Kidney glomerular epithelial cell (primary cell): ENCODE results near the gene MRPL23.

Source experiments
- DNase-seq: peaks from one replicate; lab custom pipeline; 2025; lab: John Stamatoyannopoulos, UW

MRPL23 gene

GRCh38 chr11:1946812-1947484 lies at the start of gene MRPL23:
Gene MRPL23, plus strand, starts transcription at chr11:1947332. Its CDS starts 31 bp downstream, at chr11:1947363.
- no peak for DNase-seq

- DNase-seq: no peak
Observed at GRCh38 chr11:1899090-1899489, 48.0 kb upstream of the MRPL23 start.

GRCh38 chr11:1899686-1900085 lies 47.4 kb upstream of the MRPL23 start:
- no peak for DNase-seq

- no peak for DNase-seq
Observed at GRCh38 chr11:1906181-1906580, 41.0 kb upstream of the MRPL23 start.

- DNase-seq: no peak
Observed at GRCh38 chr11:1906611-1907423, 40.3 kb upstream of the MRPL23 start.

GRCh38 chr11:1908618-1909017 lies 38.5 kb upstream of the MRPL23 start:
- DNase-seq: no peak

GRCh38 chr11:1909524-1909923 lies 37.6 kb upstream of the MRPL23 start:
- DNase-seq: no peak

- DNase-seq: no peak
Observed at GRCh38 chr11:1912289-1912878, 34.7 kb upstream of the MRPL23 start.

- DNase-seq: no peak
Observed at GRCh38 chr11:1913271-1914060, 33.7 kb upstream of the MRPL23 start.

- no peak for DNase-seq
Observed at GRCh38 chr11:1915795-1916131, 31.4 kb upstream of the MRPL23 start.

- no peak for DNase-seq
Observed at GRCh38 chr11:1916132-1916985, 30.8 kb upstream of the MRPL23 start.

GRCh38 chr11:1916986-1917522 lies 30.1 kb upstream of the MRPL23 start:
- no peak for DNase-seq

GRCh38 chr11:1917523-1918435 lies 29.4 kb upstream of the MRPL23 start:
- no peak for DNase-seq

- no peak for DNase-seq
Observed at GRCh38 chr11:1918436-1919315, 28.5 kb upstream of the MRPL23 start.

- no peak for DNase-seq
Observed at GRCh38 chr11:1919391-1920127, 27.6 kb upstream of the MRPL23 start, which contains the start of gene TNNT3. Gene TNNT3, plus strand, starts transcription at chr11:1919703. Its CDS starts 3,172 bp downstream, at chr11:1922875.

- DNase-seq: no peak
Observed at GRCh38 chr11:1920128-1920908, 26.8 kb upstream of the MRPL23 start.

GRCh38 chr11:1920909-1921573 lies 26.1 kb upstream of the MRPL23 start:
- no peak for DNase-seq
